Measurements from ENCODE around the gene ITGBL1.
"Not testable (repeated sequence)": the region's sequence is repeated elsewhere in the genome, so short reads cannot be mapped to it uniquely, and the experiment has no call there.

ITGBL1 gene

DNA sequence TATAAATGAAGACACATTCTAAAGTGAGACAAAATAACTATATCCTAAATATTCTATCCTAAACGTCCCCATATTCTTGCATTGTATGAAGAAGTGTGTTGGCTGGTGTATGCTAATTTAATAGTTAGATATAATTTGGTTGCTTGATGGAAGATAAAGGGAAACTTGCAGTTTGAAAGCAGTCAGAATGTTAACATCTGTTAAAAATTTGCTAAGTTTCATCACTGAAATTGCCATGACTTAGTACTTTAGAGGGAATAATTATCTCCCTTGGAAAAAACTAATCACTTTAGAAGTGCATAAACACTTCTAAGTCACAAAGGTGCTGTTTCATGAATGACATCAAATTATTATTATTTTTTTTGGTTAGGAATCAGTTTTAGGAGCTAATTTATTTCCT, 61.6 kb downstream of the ITGBL1 start:
- H3K27ac Mint-ChIP-seq: no peak overlapping the region
- no peaks in the 10 kb centered on the region for H3K4me1 Mint-ChIP-seq
- no peaks in the 10 kb centered on the region for H3K27me3 Mint-ChIP-seq
- H3K36me3 Mint-ChIP-seq: no peaks in the 10 kb centered on the region
- H3K4me3 Mint-ChIP-seq: no peak overlapping the region
- H3K9me3 Mint-ChIP-seq: no peaks in the 10 kb centered on the region
- DNase-seq (no peak), ATAC-seq (replicated peaks) (no peak)

DNA sequence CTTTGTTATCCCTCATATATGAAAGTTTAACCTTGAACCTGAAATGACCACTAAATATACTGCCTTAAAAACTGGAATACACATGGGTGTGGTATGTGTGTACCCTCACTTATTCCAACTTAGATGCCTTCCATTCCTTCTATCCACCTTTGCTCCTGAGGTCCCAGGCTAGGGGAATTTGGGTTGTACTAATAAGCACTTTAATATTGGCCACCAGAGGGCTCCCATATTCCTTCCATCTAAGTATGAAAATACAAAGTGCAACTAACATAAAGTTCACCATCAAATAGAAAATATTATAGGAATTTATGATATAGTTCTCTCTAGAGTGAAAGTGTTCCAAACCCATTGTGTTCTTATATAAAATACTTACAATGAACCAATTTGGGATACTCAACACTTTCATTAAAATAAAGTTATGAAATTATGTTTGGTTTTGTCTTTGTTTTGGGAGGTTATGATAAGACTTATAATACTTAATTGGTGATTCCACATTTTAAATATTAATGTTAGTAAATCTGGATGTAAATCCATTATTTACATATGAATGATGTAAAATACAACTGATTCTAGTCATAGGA, 62.3 kb downstream of the ITGBL1 start:
- Mint-ChIP-seq H3K9me3 (no peaks in the 10 kb centered on the region), H3K27me3 (no peaks in the 10 kb centered on the region), H3K36me3 (no peaks in the 10 kb centered on the region), H3K4me1 (no peaks in the 10 kb centered on the region), H3K27ac (no peak overlapping the region), H3K4me3 (no peak overlapping the region)
- ATAC-seq (replicated peaks): peak in 1 of 2 donors; percentile 52
- no peak for DNase-seq

DNA sequence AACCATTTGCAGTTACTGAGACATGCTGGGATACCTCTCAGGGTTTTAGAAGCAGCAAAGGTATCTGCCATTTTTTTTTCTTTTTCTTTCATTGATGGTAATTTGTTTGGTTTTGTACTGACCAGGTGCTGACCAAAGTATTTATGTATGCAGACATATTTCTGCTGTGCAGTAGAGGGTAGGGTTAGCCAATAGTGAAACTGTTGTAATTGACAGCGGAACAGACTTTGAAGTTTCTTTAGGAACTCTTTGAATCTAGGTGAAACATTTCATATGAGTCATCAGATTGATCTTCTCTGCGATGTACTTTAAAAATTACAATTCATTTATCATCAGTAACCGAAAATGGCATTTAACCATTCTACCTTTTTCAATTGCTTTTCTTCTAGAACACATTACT, 63.0 kb downstream of the ITGBL1 start:
- Mint-ChIP-seq H3K9me3 (no peaks in the 10 kb centered on the region), H3K36me3 (no peaks in the 10 kb centered on the region), H3K27me3 (no peaks in the 10 kb centered on the region), H3K4me1 (no peaks in the 10 kb centered on the region), H3K4me3 (no peak overlapping the region), H3K27ac (no peak overlapping the region)
- DNase-seq (no peak), ATAC-seq (replicated peaks) (no peak)

DNA sequence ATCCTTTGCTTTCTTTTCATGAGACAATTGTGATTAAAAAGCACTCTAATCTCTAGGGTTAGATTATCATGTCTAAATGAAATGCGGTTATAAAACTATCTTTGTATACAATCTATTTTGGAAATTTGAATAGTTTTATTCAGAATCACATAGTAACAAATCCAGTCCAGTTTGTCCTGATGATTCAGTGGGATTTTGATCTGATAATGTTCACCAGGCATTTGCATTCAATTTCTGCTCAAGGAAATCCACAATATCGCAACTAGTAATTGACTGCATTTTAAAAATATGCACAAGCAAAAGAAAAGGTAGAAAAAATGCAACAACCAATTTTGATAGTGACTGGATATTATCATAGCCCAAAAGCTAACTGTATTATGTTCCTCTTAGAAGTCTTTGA, 63.8 kb downstream of the ITGBL1 start:
- no peak overlapping the region for H3K4me3 Mint-ChIP-seq
- H3K27me3 Mint-ChIP-seq: no peaks in the 10 kb centered on the region
- H3K27ac Mint-ChIP-seq: no peak overlapping the region

DNA sequence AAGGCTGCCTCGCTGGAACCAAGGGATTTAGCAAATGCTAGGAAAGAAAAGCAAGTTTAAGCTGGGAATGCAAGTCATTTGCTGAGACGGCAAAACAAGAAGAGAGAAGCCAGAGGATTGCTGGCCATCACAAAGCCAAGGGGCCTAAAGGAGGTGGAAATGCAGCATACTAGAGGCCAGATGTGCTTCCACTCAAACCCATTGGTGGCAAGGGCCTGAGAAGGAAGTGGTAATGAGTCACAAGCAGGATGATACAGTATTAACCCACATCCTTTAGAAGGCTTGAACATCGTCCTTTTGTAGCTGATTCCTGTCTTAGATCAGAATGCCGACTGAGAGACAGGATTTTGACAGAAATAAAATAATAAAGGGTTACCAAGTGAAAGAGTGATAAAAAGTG, 68.2 kb downstream of the ITGBL1 start:
- ATAC-seq (replicated peaks) (peak in 1 of 2 donors; percentile 25), DNase-seq (no peak)
- H3K4me1 Mint-ChIP-seq: no peaks in the 10 kb centered on the region
- H3K4me3 Mint-ChIP-seq: no peak overlapping the region
- no peaks in the 10 kb centered on the region for H3K9me3 Mint-ChIP-seq
- H3K27ac Mint-ChIP-seq: no peak overlapping the region
- H3K36me3 Mint-ChIP-seq: no peaks in the 10 kb centered on the region
- H3K27me3 Mint-ChIP-seq: no peaks in the 10 kb centered on the region

More for the DNA sequence above, 63.8 kb downstream of the ITGBL1 start:
- H3K36me3 Mint-ChIP-seq: no peaks in the 10 kb centered on the region
- ATAC-seq (replicated peaks) (no peak), DNase-seq (no peak)
- H3K4me1 Mint-ChIP-seq: no peaks in the 10 kb centered on the region
- no peaks in the 10 kb centered on the region for H3K9me3 Mint-ChIP-seq

DNA sequence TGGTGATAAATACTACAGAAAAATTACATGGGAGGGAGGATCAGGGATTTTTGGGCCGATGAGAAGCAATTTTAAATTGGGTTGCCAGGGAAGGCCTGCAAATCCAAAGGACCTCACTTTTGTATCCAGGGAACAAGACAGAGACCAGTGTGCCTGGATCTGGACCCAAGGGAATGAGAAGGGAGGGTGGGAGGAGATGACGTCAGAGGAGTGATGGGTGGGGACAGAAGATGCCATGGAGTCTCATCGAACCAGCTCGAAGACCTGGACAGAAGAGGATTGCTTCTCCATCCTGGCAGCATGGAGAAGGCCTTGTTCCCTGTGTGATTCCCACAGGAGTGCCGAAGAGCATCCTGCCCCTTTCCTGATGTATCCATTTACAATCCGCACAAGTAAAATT, 68.9 kb downstream of the ITGBL1 start:
- Mint-ChIP-seq H3K4me3 (no peak overlapping the region), H3K36me3 (no peaks in the 10 kb centered on the region), H3K27ac (no peak overlapping the region), H3K4me1 (no peaks in the 10 kb centered on the region), H3K9me3 (no peaks in the 10 kb centered on the region), H3K27me3 (no peaks in the 10 kb centered on the region)
- DNase-seq (no peak), ATAC-seq (replicated peaks) (no peak)

DNA sequence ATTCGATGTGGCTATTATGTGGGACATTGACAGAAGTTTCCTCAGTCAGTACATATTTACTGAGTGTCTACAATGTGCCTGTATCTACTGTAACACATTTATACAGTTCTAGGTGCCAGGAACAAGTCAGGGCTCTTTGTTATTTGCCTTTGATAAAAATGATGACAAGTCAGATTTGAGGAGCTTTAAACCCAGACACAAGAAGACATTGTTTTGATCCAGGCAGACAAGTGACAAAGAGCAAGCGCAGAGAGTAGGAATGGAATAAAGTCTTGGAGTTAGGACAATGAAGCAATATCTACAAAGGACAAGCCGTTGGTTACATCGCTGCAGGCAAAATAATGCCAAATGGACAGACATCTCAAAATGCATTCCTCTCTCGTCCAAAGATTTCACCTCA, 70.1 kb downstream of the ITGBL1 start:
- Mint-ChIP-seq H3K9me3 (no peaks in the 10 kb centered on the region), H3K4me3 (no peak overlapping the region), H3K4me1 (no peaks in the 10 kb centered on the region), H3K36me3 (no peaks in the 10 kb centered on the region), H3K27ac (no peak overlapping the region), H3K27me3 (no peaks in the 10 kb centered on the region)
- no peak for DNase-seq
- ATAC-seq (replicated peaks): no peak

DNA sequence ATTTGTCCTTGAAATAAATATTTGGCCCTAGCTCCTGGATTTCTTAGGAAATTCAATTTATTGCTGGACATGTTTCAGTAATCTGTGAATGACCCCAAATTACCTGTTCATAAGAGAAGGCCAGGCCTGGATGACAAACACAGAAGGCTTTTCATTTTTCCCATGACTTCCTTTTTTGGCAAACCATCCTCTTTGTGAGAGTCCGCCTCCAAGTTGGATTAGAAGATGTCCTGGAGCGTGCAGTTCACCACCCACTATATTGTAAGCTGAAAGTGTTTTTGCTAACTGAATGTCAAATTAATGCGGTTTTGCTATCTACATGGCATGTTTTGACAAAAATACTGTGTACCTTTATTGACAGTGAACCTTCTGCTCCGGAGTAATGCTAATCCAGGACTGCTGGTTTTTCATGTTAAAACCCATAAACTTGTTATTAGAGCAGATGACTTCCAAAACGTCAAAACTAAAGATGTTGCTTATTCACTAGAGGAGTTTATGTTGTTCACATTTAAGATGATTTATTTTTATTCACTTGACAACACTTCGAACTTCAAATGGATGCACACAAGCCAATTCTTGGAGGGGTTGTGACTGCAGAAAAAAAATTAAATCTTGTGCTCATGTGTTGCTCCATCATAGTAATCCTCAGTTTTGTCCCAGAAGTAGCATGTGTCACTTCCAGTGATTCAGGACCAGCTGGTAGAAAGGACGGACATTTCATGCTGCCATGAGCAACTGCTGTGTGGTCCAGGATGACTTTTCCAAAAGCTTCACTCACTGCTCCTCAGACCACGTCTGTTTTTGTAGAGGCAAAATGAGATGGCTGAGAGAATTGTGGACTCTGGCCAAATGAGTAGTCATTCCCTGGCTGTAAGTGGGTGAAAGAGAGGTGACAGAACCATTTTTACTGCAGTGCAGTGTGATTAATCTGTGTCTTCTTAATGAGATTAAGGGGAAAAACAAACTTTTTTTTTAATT, 71.0 kb downstream of the ITGBL1 start:
- no peaks in the 10 kb centered on the region for H3K27me3 Mint-ChIP-seq
- no peaks in the 10 kb centered on the region for H3K4me1 Mint-ChIP-seq
- DNase-seq (no peak), ATAC-seq (replicated peaks) (no peak)
- no peak overlapping the region for H3K27ac Mint-ChIP-seq
- no peaks in the 10 kb centered on the region for H3K9me3 Mint-ChIP-seq
- no peak overlapping the region for H3K4me3 Mint-ChIP-seq
- no peaks in the 10 kb centered on the region for H3K36me3 Mint-ChIP-seq

DNA sequence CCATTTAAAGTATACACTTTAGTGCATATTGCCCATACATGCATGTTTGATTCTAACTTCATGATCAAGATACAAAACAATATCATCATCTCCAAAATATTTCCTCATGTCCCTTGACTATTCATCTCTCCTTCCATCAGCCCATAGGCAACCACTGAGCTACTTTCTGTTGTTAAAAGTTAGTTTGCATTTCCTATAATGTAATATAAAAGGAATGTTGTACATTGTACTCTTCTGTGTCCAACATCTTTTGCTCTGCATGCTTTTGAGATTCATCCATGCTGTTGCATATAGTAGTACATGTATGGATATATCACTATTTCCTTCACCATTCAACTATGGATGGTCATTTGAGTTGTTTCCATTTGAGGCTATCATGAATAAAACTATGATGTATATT, 74.7 kb downstream of the ITGBL1 start:
- DNase-seq (no peak), ATAC-seq (replicated peaks) (no peak)
- no peaks in the 10 kb centered on the region for H3K4me1 Mint-ChIP-seq
- no peak overlapping the region for H3K27ac Mint-ChIP-seq
- H3K9me3 Mint-ChIP-seq: peaks cover 0 to 1% of the 10 kb centered on the region in 2 donors
- H3K4me3 Mint-ChIP-seq: no peak overlapping the region
- no peaks in the 10 kb centered on the region for H3K36me3 Mint-ChIP-seq
- H3K27me3 Mint-ChIP-seq: no peaks in the 10 kb centered on the region

DNA sequence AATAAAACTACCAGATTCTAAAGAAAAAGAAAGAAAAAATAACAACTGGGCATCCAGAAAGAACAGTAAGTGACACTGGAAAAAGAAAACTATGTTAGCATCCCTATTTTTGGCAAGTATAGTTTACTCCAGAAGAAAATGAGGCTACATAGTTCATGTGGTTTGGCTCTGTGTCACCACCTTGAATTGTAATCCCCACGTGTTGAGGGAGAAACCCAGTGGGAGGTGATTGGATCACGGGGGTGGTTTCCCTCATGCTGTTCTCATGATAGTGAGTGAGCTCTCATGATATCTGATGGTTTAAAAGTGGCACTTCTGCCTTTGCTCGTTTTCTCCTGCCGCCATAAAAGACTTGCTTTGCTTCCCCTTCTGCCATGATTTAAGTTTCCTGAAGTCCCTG, 76.9 kb downstream of the ITGBL1 start:
- Mint-ChIP-seq H3K9me3 (peaks cover 0 to 1% of the 10 kb centered on the region in 2 donors), H3K4me1 (no peaks in the 10 kb centered on the region), H3K27ac (no peak overlapping the region), H3K27me3 (no peaks in the 10 kb centered on the region), H3K36me3 (no peaks in the 10 kb centered on the region), H3K4me3 (no peak overlapping the region)
- ATAC-seq (replicated peaks) (peak in 1 of 2 donors; percentile 64), DNase-seq (no peak)

DNA sequence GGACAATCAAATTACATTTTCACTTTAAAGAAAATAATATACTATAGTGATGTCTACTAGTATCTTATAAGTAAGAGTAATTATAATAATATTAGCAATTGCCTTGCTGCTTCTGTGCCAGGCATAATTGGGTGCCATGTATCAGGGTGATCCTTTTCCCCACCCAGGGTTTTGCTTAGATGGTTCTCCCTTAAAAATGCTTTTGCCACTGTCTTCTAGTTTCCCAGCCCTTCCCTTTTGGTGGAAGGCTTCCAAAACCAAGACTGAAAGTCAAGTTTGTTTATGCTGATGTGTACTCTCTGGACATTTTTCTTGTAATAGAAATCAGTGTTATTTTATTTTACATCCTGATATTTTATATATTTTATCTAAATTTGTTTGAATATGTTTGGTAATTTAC, 77.8 kb downstream of the ITGBL1 start:
- Mint-ChIP-seq H3K4me3 (no peak overlapping the region), H3K27me3 (no peaks in the 10 kb centered on the region), H3K4me1 (no peaks in the 10 kb centered on the region), H3K27ac (no peak overlapping the region), H3K9me3 (peaks cover 0 to 1% of the 10 kb centered on the region in 2 donors), H3K36me3 (no peaks in the 10 kb centered on the region)
- no peak for DNase-seq
- ATAC-seq (replicated peaks): no peak

DNA sequence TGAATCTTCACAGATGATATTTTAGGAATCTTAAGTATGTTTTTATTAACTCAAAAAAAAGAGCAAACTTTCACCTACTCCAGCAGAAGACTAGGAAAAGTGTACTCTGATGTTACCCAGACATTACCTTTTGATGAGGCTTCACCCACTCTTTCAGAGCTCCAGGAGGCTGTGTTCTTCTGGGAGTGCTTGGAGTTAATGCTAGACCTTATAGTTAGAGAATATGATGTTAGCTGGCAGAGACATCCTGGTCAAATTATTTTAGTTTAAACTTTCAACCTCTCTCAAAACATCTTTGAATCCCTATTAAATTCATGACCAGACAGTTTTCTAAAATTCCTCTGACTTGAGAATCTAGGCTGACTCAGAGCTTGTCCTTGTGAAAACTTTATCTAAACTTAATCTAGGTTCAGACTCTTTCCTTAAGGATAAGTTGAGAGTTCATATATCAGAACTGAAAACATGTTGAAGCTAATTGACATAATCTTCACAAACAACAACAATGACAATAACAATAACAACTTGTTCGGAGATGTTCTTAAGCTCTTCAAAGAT, 82.8 kb downstream of the ITGBL1 start:
- no peak for ATAC-seq (replicated peaks)
- H3K27me3 Mint-ChIP-seq: no peaks in the 10 kb centered on the region
- H3K9me3 Mint-ChIP-seq: peaks cover 0 to 1% of the 10 kb centered on the region in 2 donors
- no peak overlapping the region for H3K4me3 Mint-ChIP-seq
- no peaks in the 10 kb centered on the region for H3K36me3 Mint-ChIP-seq
- no peak overlapping the region for H3K27ac Mint-ChIP-seq
- no peak for DNase-seq
- H3K4me1 Mint-ChIP-seq: no peaks in the 10 kb centered on the region

DNA sequence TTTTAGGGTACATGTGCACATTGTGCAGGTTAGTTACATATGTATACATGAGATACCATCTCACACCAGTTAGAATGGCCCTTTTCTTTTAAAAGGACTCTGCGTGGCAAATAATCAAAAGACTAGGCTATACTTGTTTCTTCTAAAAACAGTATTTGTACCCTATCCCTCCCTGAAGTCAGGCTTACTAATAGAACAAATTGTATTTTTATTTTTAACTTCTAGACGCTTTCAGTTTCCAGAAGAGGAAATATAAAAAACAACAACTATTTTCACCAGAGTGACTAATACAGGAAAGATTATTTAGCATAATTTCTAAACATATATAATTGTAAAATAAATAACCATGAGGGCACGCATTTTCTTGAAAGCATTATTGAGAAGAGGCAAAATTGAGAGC, 83.6 kb downstream of the ITGBL1 start:
- H3K9me3 Mint-ChIP-seq: peaks cover 0 to 1% of the 10 kb centered on the region in 2 donors
- no peak for DNase-seq
- H3K4me3 Mint-ChIP-seq: no peak overlapping the region
- no peaks in the 10 kb centered on the region for H3K4me1 Mint-ChIP-seq
- no peak overlapping the region for H3K27ac Mint-ChIP-seq
- no peaks in the 10 kb centered on the region for H3K36me3 Mint-ChIP-seq
- H3K27me3 Mint-ChIP-seq: no peaks in the 10 kb centered on the region
- ATAC-seq (replicated peaks): no peak

DNA sequence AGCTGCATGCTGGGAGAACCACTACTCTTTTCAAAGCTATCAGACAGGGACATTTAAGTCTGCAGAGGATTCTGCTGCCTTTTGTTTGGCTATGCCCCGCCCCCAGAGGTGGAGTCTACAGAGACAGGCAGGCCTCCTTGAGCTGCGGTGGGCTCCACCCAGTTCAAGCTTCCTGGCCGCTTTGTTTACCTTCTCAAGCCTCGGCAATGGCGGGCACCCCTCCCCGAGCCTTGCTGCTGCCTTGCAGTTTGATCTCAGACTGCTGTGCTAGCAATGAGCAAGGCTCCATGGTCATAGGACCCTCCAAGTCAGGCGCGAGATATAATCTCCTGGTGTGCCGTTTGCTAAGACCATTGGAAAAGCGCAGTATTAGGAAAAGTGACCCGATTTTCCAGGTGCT, 92.1 kb downstream of the ITGBL1 start:
- not testable (repeated sequence) for H3K27me3 Mint-ChIP-seq; H3K36me3 Mint-ChIP-seq; H3K27ac Mint-ChIP-seq; DNase-seq; H3K9me3 Mint-ChIP-seq; H3K4me1 Mint-ChIP-seq; ATAC-seq (replicated peaks); H3K4me3 Mint-ChIP-seq

DNA sequence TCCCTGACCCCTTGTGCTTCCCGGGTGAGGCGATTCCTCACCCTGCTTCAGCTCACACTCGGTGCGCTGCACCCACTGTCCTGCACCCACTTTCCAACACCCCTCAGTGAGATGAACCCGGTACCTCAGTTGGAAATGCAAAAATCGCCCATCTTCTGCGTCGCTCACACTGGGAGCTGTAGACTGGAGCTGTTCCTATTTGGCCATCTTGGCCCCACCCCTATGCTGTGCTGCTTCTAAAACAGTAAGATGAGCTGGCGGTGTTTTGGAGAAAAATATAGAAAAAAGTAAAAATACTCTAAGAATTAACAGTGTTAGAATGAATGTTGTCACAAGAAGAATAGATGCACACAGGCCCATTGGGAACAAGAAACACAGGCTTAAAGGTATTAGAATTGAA, 92.5 kb downstream of the ITGBL1 start:
- Mint-ChIP-seq H3K4me3 (no peak overlapping the region), H3K27me3 (peaks cover 0 to 9% of the 10 kb centered on the region in 2 donors), H3K27ac (no peak overlapping the region), H3K4me1 (no peaks in the 10 kb centered on the region), H3K9me3 (peaks cover 0 to 2% of the 10 kb centered on the region in 2 donors), H3K36me3 (no peaks in the 10 kb centered on the region)
- ATAC-seq (replicated peaks) (no peak), DNase-seq (no peak)
